ENCODE data around the gene KRTAP5-9. TPM values are rescaled to one million over a fixed set of nuclear protein-coding genes. Genes with fewer than 3 reads are reported as not detected.
"Not testable (repeated sequence)": the region's sequence is repeated elsewhere in the genome, so short reads cannot be mapped to it uniquely, and the experiment has no call there.

KRTAP5-9 gene
- total RNA-seq, 1 donor from 2014 or later: 0.20 TPM

- H3K36me3 Mint-ChIP-seq (ENCODE audit: low read depth): no peaks in the 10 kb centered on the region
- H3K4me3 Mint-ChIP-seq (ENCODE audit: unreplicated experiment): no peak within 1 kb of the TSS
- TF ChIP-seq CTCF (IDR thresholded peaks at IDR 0.05): no peak
- no peaks in the 10 kb centered on the region for H3K4me1 Mint-ChIP-seq (ENCODE audit: low read depth)
- no peak for DNase-seq (ENCODE audit: low spot score)
- no peak within 1 kb of the TSS for H3K27ac Mint-ChIP-seq (ENCODE audit: unreplicated experiment)
- H3K27me3 Mint-ChIP-seq (ENCODE audit: low read depth): peaks cover 53% of the 10 kb centered on the region
- peaks cover 15% of the 10 kb centered on the region for H3K9me3 Mint-ChIP-seq (ENCODE audit: low read depth)
Measured at GRCh38 chr11:71565263-71565662, 17.0 kb downstream of the KRTAP5-9 start, which contains the start of gene KRTAP5-10. KRTAP5-10 (plus strand) TSS chr11:71565563; CDS start chr11:71565588, 25 bp downstream.

- Mint-ChIP-seq H3K4me3 (ENCODE audit: unreplicated experiment) (no peak overlapping the region), H3K4me1 (ENCODE audit: low read depth) (no peaks in the 10 kb centered on the region), H3K36me3 (ENCODE audit: low read depth) (no peaks in the 10 kb centered on the region), H3K9me3 (ENCODE audit: low read depth) (peaks cover 7% of the 10 kb centered on the region), H3K27me3 (ENCODE audit: low read depth) (peaks cover 54% of the 10 kb centered on the region), H3K27ac (ENCODE audit: unreplicated experiment) (no peak overlapping the region)
- TF ChIP-seq CTCF (IDR thresholded peaks at IDR 0.05): no peak
- no peak for DNase-seq (ENCODE audit: low spot score)
Measured at GRCh38 chr11:71566081-71566620, 17.9 kb downstream of the KRTAP5-9 start.

GRCh38 chr11:71566626-71567599 lies 18.7 kb downstream of the KRTAP5-9 start:
- H3K4me3 Mint-ChIP-seq (ENCODE audit: unreplicated experiment); DNase-seq (ENCODE audit: low spot score); H3K9me3 Mint-ChIP-seq (ENCODE audit: low read depth); H3K27ac Mint-ChIP-seq (ENCODE audit: unreplicated experiment); H3K36me3 Mint-ChIP-seq (ENCODE audit: low read depth); H3K4me1 Mint-ChIP-seq (ENCODE audit: low read depth): not testable (repeated sequence)
- H3K27me3 Mint-ChIP-seq (ENCODE audit: low read depth): peaks cover 50% of the 10 kb centered on the region

- H3K4me3 Mint-ChIP-seq (ENCODE audit: unreplicated experiment); H3K36me3 Mint-ChIP-seq (ENCODE audit: low read depth); H3K27ac Mint-ChIP-seq (ENCODE audit: unreplicated experiment); H3K4me1 Mint-ChIP-seq (ENCODE audit: low read depth); H3K9me3 Mint-ChIP-seq (ENCODE audit: low read depth); DNase-seq (ENCODE audit: low spot score): not testable (repeated sequence)
- peaks cover 50% of the 10 kb centered on the region for H3K27me3 Mint-ChIP-seq (ENCODE audit: low read depth)
Measured at GRCh38 chr11:71567633-71568032, 19.4 kb downstream of the KRTAP5-9 start.

- H3K27me3 Mint-ChIP-seq (ENCODE audit: low read depth): peaks cover 41% of the 10 kb centered on the region
- no peaks in the 10 kb centered on the region for H3K36me3 Mint-ChIP-seq (ENCODE audit: low read depth)
- no peaks in the 10 kb centered on the region for H3K9me3 Mint-ChIP-seq (ENCODE audit: low read depth)
Measured at GRCh38 chr11:71568704-71569349, 20.6 kb downstream of the KRTAP5-9 start.

GRCh38 chr11:71571101-71571850 lies 23.1 kb downstream of the KRTAP5-9 start:
- peaks cover 37% of the 10 kb centered on the region for H3K27me3 Mint-ChIP-seq (ENCODE audit: low read depth)
- H3K36me3 Mint-ChIP-seq (ENCODE audit: low read depth); DNase-seq (ENCODE audit: low spot score); H3K27ac Mint-ChIP-seq (ENCODE audit: unreplicated experiment); H3K4me1 Mint-ChIP-seq (ENCODE audit: low read depth); H3K4me3 Mint-ChIP-seq (ENCODE audit: unreplicated experiment); H3K9me3 Mint-ChIP-seq (ENCODE audit: low read depth): not testable (repeated sequence)

More at GRCh38 chr11:71568704-71569349, 20.6 kb downstream of the KRTAP5-9 start:
- Mint-ChIP-seq H3K4me1 (ENCODE audit: low read depth) (no peaks in the 10 kb centered on the region), H3K27ac (ENCODE audit: unreplicated experiment) (no peak overlapping the region), H3K4me3 (ENCODE audit: unreplicated experiment) (no peak overlapping the region)
- DNase-seq (ENCODE audit: low spot score): no peak
- no peak for TF ChIP-seq CTCF (IDR thresholded peaks at IDR 0.05)

Data from chondrocyte (in vitro differentiated cells).